Cardiac septum (tissue), 1 donor: ENCODE measurements around the gene SPACA5. TPM values are rescaled to one million over a fixed set of nuclear protein-coding genes. Genes with fewer than 3 reads are reported as not detected.
"Not testable (repeated sequence)": the region's sequence is repeated elsewhere in the genome, so short reads cannot be mapped to it uniquely, and the experiment has no call there.

Experiments used
- DNase-seq: peaks from one replicate; pipeline ENCODE4 v3.0.0-alpha.2; 2020; ENCODE audit warnings: low spot score
- intact Hi-C: fragments of 100-400 bp; cut with DNase I; formaldehyde crosslinking; loops from one replicate; pipeline ENCODE4 v1.14.0; 2022
- total RNA-seq: library from RNA; stranded (reverse); fragmentation: NEBNext Ultra II Directional; extraction: Animal tissue kit (Norgen Biotek cat#: 25700); gene quantifications from one replicate; pipeline ENCODE4 v1.2.1, GENCODE V29; 2021
- donor health status: DM: no; HTN: no; CAD: no.

The SPACA5 gene
- total RNA-seq, 1 donor from 2014 or later = not detected

DNA sequence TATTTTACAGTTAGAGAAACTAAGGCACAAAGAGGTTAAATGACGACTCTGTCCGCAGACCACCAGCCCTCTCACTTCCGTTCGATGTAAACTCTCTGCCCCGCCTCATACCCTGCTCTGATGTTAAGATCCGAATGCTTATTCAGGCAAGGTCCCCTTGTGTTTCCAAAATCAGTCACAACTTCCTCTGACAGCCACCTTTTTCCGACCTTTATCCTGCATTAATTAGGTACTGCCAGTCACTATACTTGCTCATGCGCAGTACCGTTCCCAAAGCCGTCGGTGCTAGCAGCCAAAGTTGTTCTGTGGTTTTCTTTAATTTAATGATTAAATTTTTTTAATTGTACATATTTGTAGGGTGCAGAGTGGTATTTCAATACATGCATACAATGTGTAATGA is 13.7 kb downstream of the SPACA5 start:
- intact Hi-C loops = loop anchor here (10.0 kb wide), 2 partner anchors 366 to 826 kb away; partner anchors contain the start of genes ELK1, UBA1 and UXT
- not testable (repeated sequence) for DNase-seq

DNA sequence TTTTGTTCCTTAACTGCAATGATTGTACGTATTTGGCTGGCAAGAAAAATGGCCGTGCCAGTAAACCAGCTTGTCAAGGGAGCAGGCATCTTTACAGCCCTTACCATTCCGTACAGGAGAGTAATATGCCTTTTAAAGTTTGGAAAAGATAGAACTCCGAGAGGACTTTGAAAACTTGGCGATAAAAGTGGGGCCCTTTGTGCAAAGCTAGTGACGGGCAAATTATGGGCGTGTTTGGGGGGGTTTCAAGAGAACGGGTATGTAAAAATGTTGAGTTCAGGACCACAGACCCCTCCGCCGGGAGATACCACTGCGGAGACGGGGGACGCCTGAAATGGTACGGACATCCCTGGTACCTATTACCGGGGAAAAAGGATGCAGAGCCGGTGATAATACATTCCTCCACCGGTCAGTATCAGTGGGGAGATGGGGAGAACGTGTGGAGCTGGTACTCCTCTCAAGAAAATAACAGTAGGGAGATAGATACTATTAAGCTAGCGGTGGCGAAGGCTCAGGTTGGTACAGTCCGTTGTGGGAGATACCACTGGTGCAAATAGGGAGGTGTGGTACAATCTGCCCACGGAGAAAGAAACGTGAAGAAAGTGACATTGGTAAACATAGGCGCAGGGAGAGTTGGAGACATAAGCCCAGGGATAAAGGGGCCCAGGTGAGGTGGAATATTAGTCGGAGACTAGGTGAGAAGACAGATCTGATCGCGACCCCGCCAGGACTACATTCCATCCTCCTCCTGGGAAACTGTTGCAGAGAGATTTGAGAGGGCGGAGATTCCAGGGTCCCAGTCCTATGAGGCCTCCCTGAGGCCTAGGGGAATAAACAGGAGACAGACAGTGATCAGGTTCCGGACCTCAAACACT is 14.5 kb downstream of the SPACA5 start:
- intact Hi-C loops = loop anchor here (10.0 kb wide), 2 partner anchors 366 to 826 kb away; partner anchors contain the start of genes ELK1, UBA1 and UXT

DNA sequence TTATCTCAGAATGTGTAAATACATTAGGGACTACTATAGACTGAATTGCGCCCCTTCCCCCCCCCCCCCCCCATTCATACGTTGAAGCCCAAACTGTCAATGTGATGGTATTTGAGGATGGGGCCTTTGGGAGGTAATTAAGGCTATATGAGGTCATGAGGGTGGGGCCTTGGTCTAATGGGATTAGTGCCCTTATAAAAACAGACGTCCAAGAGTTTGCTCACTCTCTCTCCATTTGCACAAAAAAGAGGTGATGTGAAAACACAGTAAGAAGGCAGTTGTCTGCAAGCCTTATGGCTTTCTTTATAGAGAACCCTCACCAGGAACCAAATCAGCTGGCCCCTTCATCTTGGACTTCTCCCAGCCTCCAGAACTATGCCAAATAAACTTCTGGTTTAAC is 15.3 kb downstream of the SPACA5 start:
- intact Hi-C loops = loop anchor here (10.0 kb wide), 2 partner anchors 367 to 827 kb away; partner anchors contain the start of genes ELK1, UBA1 and UXT
- DNase-seq = no peak

More for the DNA sequence above, 14.5 kb downstream of the SPACA5 start:
- DNase-seq = peak; percentile 86

DNA sequence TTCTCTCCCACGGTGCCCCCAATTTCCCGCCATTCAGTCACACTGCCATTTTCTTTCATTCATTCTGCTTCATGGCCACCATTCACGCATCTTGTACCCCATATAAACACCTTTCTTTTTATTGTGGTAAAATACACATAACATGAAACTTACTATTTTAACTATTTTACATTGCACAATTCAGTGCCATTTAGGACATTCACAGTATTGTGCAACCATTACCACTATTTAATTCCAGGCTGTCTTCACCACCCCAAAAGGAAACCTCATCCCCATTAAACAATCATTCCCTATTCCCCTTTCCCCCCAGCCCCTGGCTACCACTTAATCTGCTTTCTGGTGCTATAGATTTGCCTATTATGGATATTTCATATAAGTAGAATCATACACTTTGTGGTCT is 15.9 kb downstream of the SPACA5 start:
- DNase-seq = no peak
- intact Hi-C loops = loop anchor here (10.0 kb wide), 2 partner anchors 368 to 828 kb away; partner anchors contain the start of genes ELK1, UBA1 and UXT

DNA sequence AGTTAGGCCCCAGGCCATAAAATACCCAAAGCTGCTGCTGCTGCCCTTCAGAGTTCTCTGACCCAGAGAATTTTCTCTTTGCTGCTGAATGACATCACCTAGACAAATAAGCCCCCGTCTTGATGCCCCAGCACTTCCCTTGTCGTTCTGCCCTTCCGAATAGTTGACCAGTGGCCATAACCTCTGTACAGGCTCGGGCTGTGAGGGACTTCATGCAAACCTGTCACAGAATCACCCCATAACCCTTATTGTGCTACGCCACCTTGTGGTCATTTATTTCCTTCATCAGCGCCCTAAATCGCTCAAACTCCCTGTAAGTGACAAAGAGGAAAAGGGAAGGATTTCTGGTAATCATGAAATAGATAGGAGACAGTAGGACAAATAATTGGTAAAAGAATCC is 18.8 kb downstream of the SPACA5 start:
- DNase-seq = no peak
- intact Hi-C loops = loop anchor here (10.0 kb wide), 2 partner anchors 371 to 831 kb away; partner anchors contain the start of genes ELK1, UBA1 and UXT

DNA sequence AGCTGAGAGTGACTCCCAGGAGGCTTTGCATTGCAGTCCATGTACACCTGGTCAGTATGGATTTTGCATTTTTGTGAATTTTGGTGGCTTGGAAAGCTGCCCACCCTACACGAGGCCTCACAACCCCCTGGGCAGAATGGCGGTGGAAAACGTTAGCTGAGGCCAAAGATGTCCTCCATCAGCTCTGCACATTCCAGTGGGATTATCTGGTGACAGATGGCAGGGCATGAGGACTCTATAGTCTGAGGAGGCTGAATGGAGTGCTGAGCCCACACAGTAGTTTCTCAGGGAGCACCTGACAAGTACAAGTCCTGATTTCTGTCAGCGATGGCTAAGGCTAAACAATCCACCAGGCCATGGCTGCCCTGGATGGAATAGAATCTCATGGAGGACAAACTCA is 20.8 kb downstream of the SPACA5 start:
- DNase-seq = not testable (repeated sequence)
- intact Hi-C loops = loop anchor here (2.0 to 10.0 kb wide), 3 partner anchors 195 to 833 kb away; partner anchors contain the start of genes ELK1, UBA1 and UXT

DNA sequence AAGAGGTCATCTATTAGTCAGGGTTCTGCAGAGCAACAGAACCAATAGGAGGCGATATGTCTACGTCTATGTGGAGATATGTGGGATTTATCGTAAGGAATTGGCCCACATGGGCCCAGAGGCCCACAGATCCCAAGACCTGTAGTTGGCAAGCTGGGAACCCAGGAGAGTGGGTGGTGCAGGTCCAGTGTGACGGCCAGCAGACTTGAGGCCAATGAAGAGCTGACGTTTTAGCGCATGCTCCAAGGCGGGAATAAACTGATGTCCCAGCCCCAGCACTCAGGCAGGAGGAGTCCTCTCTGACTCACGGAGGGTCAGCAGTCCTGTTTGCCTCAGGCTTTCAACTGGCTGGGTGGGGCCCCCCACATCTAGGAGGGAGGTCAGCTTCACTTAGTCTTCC is 21.3 kb downstream of the SPACA5 start:
- no peak for DNase-seq
- intact Hi-C loops = loop anchor here (10.0 kb wide), 2 partner anchors 373 to 833 kb away; partner anchors contain the start of genes ELK1, UBA1 and UXT

DNA sequence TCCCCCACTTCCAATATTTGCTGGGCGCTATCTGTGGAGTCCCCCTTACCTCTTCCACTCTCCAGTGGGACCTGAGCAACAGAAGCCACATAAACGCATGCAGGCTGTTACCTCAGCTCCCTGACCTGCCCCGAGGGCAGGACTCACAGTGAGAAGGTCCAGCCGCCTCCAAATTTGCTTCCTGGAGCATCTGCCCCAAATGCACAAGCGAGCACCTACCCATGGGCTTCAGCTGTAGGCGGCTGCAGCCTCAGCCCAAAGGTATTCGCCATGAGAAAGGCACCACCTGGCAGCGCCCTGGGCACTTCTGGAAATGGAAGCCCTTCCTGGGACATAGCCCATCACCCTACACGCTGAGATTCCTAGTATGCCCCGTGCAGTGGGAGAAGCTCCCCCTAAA is 23.4 kb downstream of the SPACA5 start:
- intact Hi-C loops = no loop called here
- DNase-seq = no peak

DNA sequence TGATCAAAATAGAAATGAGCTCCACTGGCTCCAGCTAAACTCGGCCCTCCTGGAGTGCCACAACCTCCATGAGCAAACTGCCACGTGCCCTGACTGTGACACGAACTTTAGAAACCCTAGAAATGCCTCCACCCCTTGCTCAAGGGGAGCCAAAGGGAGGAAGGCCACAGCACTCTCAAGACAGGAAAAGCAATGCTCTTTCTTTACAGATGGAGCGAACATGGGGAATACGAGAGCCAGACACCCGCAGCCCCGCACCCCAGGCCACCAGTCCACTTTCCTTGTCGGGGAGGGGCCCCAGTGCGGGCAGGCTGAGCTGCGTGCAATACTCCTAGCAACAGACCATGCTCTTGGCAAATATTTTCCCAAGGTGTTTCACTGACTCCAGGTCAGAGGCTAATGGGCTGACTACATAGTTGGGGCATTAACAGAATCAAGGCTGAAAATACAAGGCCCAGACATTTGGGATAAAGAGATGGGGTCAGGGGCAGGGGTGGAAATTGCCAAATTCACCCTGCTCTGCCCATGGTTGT is 23.9 kb downstream of the SPACA5 start:
- intact Hi-C loops, DNase-seq: not testable (repeated sequence)

DNA sequence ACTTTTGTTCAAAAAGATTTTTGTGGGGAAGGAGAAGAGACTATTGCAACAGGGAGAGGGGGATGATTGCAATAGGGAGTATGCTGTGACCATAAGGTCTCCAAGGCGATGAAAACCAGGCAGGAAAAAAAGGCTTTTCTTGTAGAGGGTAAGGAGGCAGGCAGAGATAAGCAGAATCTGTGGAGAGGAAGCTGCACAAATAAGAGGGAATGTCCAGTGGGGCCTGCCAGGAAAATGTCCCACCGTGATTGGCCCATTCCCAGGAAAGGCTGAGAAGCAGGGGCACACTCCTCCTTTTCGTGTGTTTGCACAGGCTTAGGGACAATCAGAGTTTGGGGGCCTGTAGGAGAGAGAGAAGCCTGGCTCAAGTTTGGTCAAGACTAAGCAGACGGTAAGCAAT is 29.1 kb downstream of the SPACA5 start:
- no peak for DNase-seq

DNA sequence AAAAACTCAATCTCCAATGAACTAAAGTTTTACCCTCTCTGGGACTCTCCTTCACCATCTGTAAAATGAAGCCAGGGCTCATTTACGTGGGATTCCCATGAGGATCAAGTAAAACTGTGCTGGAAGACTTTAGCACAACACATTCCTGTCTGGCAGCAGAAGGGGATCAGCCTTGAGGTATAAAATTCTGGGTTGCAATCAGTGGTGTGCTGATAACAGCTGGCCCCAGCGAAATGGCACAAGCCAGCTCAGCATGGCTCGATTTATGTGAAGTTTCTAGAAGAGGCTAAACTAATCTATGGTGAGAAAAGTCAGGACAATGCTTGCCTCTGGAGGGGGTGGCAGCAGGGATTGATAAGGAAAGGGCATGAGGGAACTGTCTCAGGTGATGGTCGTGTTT is 36.3 kb downstream of the SPACA5 start:
- intact Hi-C loops = no loop called here

More for the DNA sequence above, 29.1 kb downstream of the SPACA5 start:
- intact Hi-C loops = no loop called here

DNA sequence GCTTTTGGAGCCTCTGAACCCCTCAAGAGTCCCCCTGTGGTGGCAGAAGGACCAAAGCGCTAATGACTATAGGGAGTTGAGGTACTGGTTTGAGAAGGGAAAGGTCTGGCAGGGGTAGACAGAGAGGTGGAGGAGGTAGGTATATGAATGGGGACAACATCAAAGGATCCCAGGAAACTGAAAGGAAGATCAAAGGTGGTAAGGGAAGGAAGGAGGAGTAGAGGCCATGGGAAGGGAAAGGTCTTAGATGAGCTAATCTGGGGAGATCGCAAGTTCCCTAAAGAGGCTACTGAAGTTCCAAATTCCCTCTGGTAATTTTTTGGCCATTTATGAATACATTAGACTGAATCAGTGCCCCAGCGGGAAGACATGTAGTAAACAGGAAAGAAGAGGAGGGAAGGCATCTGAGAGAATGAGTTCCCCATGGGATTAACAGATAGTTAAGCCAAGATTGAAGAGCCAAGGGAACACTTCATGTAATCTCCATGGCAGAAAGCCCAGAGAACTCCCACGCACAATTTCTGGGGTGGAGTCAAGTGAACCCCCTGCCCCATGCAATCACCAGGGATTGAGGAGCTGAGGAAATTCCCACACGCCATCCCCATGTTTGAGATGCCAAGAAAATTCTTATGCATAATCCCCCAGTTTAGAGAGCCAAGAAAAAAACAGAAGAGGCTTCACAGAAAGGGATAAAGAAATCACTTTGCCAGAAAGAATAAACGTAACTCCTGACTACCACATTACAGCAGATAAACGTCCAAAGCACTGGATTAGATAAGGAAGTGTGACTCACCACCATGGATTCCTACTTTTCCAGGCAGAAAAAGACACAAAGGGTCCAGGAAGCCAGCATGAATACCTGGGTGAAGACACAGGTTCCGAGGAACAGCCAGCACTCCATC is 38.9 kb downstream of the SPACA5 start:
- DNase-seq = no peak
- intact Hi-C loops = no loop called here

More for the DNA sequence above, 36.3 kb downstream of the SPACA5 start:
- DNase-seq = no peak

DNA sequence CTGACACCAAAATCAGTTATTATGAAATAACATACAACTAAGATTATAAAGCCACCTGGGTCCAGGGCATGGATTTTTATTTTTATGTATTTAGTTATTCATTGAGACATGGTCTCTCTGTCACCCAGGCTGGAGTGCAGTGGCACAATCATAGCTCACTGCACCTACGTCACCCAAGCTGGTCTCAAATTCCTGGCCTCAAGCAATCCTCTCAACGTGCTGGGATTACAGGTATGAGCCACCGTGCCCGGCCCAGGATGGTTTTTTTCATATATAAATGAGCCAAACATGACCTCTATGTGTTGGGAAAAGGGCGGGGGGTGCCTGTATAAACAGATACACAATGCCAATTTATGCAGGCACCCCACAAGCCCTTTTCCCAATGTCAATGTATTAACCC is 40.1 kb downstream of the SPACA5 start:
- DNase-seq = no peak
- intact Hi-C loops = no loop called here

DNA sequence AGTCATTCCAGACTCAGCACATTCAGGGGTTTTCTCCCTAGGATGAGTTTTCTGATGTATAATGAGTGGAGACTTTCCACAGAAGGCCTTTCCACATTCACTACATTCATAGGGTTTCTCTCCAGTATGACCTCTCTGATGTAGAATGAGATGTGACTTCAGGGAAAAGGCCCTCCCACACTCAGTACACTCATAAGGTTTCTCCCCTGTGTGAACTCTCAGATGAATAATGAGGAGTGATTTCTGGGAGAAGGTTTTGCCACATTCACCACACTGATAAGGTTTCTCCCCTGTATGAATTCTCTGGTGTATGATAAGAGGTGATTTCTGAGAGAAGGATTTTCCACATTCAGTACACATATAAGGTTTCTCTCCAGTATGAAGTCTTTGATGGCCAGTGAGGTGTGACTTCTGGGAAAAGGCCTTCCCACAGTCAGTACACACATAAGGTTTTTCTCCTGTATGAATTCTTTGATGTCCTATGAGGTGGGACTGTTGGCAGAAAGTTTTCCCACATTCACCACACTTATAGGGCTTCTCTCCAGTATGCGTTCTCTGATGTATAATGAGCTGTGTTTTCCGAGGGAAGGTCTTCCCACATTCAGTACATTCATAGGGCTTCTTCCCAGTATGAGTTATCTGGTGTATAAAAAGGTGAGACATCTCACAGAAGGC is 52.0 kb downstream of the SPACA5 start:
- DNase-seq = no peak
- intact Hi-C loops = no loop called here

DNA sequence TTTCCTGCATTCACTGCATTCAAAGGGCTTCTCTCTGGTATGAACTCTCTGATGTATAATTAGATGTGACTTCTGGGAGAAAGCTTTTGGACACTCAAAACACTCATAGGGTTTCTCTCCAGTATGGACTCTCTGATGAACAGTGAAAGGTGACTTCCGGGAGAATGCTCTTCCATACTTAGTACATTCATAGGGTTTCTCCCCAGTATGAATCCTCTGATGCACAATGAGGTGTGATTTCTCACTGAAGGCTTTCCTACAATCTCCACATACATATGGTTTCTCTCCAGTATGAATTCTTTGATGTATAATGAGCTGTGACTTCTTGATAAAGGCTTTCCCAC is 52.5 kb downstream of the SPACA5 start:
- intact Hi-C loops = no loop called here
- DNase-seq = no peak
